Measurements from ENCODE around the gene SLC9A3.

DNA sequence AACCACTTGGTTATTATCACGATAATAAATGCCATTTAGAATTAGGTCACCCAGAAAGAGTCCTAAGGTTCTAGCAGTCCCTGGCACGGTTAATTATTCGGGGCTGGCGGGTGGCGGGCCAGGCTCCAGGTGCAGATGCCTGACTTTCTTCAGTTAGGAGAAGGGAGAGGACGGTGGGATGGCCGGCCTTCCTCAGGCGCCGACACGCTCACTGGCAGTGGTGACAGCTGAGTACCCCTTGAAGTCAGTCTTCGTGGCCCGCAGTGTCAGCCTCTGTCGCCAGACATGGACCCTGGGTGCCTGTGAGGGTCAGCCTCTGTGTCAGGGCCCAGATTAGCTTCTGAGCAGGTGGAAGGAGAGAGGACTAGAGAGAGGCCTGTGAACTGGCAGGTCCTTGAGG is 102.3 kb downstream of the SLC9A3 start:
- no peak for TF ChIP-seq POLR2A (IDR thresholded peaks at IDR 0.05)
- TF ChIP-seq, protein P1, sequence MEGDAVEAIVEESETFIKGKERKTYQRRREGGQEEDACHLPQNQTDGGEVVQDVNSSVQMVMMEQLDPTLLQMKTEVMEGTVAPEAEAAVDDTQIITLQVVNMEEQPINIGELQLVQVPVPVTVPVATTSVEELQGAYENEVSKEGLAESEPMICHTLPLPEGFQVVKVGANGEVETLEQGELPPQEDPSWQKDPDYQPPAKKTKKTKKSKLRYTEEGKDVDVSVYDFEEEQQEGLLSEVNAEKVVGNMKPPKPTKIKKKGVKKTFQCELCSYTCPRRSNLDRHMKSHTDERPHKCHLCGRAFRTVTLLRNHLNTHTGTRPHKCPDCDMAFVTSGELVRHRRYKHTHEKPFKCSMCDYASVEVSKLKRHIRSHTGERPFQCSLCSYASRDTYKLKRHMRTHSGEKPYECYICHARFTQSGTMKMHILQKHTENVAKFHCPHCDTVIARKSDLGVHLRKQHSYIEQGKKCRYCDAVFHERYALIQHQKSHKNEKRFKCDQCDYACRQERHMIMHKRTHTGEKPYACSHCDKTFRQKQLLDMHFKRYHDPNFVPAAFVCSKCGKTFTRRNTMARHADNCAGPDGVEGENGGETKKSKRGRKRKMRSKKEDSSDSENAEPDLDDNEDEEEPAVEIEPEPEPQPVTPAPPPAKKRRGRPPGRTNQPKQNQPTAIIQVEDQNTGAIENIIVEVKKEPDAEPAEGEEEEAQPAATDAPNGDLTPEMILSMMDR (IDR thresholded peaks at IDR 0.05): no peak
- no peak for TF ChIP-seq POLR2AphosphoS5 (IDR thresholded peaks at IDR 0.05)
- no peak for TF ChIP-seq EP300 (IDR thresholded peaks at IDR 0.05)
